ENCODE results near the gene LILRB5.
"Not testable (repeated sequence)": the region's sequence is repeated elsewhere in the genome, so short reads cannot be mapped to it uniquely, and the experiment has no call there.

LILRB5 gene

DNA sequence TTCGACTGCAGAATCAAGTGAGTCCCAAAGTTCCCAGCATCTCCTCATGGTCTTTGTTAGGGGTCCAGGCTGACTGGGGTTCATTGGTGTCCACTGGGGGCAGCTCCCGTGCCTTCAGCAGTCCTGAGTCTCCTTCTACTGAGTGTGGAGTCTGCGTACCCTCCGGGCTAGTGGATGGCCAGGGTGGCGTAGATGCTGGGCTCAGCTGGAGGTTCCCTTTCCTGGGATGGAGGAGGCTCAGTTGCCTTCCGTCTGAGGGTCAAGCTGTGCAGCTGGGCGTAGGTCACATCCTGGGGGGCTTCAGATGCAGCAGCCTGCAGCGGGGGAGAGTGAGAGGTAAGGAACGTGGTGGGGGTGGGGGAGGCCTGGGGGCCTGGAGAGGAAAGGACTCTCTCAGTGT, 17.4 kb upstream of the LILRB5 start:
- not testable (repeated sequence) for DNase-seq

DNA sequence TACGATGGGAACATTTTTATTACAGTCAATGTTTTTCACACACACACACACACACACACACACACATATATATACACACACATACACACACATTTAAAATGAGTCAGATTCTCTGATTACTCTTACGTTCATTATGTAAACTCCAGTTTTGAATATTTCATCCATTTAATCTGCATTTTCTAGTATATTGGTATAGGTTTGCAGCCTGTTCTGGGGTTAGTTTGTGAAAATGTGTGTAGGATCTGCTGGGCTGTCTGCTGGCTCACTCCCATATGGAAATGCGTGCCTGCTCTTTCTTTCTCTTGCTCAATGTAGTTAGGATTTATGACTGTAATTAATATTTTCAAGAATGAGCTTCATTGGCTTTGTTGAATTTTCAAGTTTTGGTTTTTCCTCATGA, 16.7 kb upstream of the LILRB5 start:
- DNase-seq: no peak

DNA sequence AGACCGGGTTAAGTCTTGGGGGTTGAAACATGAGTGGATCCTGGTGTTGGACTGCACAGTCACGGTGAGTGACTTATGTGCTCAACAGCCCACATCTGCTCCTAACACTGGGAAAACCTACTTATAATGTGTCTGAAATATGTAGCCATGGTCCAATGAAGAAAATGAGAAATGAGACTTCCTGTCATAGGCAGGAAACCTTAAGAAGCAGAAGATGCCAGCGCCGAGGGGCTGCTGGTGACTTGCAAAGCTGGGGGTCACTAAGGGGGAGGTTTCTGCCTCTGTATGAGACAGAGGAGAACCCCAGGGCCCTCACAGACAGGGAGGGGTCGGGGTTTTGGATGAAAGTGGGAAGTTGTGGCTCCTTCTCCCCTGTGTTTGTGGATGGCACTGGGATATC, 15.1 kb upstream of the LILRB5 start:
- not testable (repeated sequence) for DNase-seq

DNA sequence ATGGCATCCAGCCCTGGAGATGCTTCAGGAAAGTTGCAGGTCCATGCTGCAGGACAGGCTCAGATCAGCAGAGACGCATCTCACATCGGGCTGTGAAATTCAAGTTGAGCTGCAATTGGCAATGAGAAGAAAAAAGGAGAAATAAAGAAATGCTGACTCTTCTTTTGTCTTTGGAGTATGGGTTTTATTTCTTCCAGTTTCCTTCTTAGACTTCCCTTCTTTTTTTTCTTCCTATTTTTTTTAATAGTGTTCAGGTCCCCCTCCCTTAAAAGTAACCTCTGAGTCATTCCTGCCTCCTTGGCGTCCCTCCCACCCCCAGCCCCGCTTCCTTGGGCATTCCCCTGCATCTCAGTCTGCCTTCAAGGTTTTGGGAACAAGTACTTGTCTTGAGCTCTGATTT, 14.5 kb upstream of the LILRB5 start:
- not testable (repeated sequence) for DNase-seq

DNA sequence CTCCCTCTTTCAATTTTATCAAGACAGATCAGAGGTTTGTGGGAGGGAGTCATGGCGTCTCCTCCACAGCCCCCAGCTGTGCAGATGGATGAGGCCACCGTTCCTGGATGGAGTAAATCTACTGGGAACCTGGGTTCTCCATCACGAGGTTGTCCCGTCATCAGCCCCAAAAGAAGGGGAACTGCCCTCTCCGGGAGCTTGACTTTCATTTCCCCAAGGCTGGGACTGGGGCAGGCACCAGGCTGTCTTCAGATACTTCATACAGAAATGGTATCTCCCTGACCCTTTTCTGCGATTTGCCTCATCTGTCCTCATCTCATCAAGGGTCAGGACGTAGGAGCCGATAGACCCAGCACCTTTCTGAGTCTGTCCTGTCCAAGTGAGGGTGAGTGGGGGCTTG, 14.0 kb upstream of the LILRB5 start:
- no peak for DNase-seq

DNA sequence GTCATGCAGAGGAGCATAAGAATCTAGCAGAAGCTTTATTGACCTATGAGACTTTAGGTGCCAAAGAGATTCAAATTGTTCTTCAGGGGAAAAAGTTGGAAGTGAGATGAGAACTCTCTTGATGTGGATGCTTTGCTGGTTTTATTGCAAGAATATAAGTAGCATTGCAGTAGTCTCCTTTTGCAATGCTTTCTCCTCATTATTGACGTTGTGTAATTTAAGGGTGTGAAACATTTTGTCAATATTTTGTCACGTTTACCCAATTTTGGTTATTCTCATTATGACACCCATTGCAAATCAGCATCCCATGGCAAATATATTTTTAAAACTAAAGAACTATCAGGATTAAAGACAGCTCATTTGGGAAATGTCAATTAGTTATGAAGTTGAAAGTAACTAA, 11.9 kb upstream of the LILRB5 start:
- DNase-seq: no peak

DNA sequence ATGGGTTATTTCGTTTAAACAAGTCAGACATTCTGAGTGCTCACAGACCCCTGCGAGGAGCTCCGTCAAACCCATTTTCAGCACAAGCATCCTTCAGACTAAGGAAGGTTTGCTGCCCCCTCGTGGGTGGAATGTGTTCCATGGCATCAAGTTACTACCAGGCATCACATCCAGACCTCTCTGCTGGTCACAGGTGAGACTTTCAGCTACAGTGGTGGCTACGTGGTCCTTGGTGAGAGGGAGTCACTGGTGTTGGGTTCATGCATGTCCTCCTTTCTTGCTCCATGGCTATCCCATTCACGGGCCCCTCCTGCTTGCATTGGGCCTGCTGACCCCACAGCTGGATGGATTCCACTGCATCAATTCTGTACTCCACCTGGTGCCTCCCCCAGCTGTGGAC, 9.1 kb upstream of the LILRB5 start:
- peak; percentile 88 for DNase-seq

DNA sequence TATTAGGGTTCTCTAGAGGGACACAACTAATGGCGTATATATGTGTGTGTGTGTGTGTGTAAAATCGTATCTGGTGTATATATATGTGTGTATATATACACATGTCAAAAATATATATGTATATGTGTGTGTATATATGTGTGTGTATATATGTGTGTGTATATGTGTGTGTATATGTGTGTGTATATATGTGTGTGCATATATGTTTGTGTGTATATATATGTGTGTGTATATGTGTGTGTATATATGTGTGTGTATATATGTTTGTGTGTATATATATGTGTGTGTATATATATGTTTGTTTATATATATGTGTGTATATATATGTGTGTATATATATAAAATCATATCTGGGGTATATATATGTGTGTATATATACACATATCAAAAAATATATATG, 5.4 kb upstream of the LILRB5 start:
- DNase-seq: no peak

DNA sequence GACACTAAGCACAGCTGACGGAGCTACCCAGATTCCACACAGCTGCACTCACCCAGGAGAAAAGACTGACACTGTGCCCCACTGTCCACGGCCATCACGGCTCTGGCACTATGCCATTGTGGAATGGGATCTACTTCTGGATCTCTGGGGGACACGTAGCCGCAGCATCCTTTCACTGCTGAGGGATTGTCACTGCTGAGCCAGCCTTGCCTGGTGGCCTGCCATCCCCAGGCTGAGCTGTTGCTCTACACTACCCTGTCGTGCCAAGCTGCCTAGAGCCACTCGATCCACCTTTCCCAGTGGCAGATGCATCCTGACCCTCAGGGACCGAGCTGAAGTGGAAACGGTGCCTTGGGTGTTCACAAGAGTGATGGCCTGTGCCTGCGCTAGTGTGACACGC, 5.0 kb upstream of the LILRB5 start:
- no peak for DNase-seq

DNA sequence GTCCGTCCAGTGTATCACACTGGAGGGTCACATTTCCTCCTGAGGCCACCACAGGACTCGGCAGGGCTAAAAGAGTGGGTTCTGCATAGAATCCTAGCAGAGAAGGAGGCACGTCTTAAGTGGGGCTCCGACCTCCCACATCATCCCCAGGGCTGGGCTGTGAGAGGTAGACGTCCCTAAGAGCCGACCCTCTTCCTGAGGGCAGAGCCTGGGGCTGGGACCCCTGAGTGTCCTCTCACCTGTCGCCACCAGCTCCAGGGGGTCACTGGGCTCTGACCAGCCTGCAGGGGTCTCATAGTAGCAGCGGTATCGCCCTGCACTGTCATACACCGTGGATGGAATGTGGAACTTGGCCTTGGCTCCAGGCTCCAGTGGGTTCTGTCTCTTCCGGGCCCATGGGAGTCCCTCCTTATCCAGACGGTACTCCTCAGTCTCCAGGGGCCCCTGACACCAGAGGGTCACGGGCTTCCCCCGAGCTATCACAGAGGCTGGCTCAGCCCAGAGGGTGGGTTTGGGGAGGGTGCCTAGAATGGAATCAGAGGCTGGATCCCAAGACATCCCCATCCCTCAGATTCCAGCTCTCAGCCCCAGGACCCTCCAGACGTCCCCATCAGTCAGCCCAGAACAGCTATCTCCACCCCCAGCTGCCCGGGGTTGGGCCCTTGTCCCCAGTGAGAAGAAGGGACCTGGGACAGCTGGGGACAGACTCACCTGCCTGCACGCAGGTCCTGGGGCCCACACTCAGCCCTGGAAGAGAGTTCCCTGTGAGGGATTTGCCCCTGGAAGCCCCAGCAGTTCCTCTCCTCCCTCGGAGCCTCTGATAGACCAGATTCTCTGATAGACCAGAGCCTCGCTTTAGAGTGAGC, 590 bp downstream of the LILRB5 start:
- no peak for DNase-seq

DNA sequence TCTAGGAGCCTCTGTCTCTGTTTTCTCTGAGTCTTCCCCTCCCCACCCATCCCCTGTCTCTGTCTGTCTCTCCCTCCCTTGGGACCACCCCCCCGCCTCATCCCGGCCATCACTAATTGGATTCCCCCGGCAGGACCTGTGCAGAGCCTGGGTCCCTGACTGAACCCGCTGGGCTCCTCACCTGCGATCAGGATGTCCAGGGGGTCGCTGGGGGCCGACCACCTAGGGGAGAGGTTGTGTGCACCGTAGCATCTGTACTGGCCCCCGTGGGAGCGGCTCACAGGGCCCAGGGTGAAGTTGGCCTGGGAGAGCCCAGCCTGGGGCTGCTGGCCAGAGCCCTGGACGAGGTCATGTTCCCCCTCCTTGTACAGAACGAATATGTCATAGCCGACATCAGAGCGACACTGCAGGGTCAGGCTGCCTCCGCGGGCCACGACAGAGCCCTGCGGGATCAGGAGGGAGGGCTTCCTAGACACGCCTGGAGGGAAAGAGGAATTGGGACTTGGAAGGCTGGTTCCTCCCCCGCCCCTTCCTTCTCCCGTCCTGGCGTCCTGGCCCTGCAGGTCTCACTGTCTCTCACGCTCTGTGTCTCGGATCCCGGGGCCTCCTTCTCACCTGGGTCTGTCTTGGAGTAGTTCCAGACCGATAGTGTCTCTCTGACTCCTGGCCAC, 1.8 kb downstream of the LILRB5 start:
- no peak for DNase-seq

DNA sequence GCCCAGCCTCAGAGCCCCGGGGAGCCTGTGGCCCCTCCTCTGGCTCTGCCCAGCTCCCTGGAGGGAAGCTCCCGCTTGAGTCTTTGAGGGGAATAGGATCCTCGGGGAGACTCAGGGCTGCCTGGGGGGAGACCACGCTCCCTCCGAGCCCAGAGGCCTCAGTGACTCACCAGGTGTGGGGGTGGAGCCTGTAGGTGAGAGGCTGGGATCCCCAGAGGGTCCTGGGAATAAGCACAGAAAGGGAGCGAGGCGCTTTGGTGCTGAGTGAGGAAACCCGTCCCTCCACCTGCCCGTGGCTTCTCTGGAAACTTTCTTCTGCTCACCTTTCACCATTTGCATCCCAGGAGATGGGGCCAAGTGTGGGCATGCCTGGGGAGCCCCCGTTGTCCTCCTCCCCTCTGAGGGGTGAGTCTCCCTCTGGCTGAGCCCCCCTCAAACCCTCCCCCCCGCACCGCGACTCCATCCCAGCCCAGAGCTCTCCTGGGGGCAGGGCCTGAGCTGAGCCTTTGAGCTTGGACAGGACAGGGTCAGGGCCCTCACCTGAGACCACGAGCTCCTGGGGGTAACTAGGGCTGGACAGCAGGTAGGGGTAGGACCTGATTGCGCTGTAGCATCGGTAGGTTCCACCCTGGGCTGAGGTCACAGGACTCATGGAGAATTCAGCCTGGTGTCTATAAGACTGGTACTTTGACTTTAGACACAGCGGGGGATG, 2.7 kb downstream of the LILRB5 start:
- DNase-seq: no peak

DNA sequence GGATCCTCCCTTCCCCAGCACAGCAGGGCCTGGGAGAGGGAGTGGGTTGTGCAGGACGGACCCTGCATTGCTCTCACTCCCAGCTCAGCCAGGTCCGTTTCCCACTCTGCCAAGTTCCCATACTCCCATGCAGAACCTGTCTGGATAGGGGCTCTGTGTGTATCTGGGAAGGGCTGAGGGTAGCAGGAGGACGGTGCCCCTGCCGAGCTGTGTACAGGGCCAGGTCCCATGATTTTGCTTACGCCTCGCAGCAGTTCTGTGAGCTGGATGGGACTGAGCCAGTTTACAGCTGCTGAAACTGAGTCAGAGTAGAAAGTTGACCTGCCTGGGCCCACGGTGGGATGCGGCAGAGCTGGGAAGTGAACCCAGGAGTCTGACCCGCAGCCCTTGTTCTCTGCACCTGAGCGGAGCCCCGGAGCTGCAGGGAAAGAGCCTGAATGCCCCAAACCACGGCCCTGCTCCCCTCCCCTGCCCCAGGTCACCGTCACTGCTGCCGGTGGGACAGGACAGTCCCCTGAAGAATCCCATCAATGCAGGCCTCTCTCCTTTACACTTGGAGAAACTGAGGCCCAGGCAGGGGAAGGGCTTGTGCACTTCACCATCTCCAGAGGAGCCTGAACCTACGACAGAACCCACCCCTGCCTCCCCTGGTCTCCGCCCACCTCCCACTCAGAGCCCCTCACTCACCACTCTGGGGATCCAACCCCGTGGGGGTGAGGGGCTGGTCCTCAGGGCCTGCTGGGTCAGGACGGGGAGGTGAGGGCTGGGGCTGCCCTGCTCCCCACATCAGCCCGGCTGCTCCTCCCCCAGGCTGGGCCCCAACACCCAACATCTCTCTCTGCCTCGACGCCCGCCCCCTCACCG, 3.5 kb downstream of the LILRB5 start:
- no peak for DNase-seq

DNA sequence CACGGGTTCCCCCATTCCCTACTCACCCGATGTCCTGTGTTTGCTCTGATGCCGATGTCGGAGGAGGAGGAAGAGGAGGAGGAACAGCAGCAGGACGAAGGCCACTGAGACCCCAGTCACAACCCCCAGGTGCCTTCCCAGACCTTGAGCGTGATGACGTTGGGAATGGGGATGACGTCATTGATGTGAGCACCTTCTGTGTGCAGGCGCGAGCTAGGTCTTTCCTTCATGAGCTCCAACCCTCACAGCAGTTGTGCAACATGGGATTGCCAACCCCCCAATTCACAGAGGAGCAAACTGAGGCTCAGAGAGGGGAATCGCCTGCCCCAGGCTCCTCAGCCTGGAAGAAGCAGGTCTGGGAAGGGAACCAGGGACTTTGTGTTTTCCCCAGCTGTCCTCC, 4.2 kb downstream of the LILRB5 start:
- no peak for DNase-seq

DNA sequence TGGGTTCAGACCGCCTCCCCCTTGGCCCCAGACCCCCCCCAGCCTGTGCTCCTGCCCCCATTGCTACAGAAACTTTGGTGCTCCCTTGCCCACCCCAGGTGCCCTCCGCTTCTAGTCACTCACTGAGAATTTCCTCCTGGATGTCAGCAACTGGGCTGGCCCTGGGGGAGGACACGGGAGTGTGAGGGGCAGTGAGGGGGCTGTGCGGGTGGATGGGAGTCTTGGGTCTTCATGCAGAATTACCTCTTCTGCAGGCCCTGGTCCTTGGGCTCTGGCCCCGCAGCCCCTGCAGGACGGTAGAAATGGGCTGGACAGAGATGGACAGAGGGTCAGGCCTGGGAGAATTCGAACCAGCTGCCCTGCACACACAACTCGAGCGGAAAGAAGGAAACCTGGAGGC, 4.8 kb downstream of the LILRB5 start:
- no peak for DNase-seq

DNA sequence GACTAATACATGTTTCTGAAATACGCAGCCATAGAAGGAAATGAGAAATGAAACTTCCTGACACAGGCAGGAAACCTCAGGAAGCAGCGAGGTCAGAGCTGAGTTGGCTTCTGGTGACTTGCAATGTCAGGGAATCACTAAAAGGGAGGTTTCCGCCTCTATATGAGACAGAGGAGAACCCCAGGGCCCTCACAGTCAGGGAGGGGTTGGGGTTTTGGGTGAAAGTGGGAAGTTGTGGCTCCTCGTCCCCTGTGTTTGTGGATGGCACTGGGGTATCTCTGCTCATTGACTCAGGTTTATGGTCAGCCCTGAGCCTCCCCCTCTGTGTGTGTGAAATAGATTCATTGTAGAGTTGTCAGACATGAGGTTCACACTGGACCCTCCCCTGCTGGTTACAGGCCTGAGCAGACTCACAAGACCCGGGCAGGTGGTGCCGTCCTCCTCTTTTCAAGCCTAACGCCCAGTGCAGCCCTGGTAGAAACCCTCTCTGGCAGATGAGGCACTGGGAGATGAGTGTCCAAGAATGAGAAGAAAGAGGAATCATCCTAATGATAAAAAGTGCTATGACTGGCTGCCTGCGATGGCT, 9.0 kb downstream of the LILRB5 start:
- DNase-seq: peak; percentile 61

DNA sequence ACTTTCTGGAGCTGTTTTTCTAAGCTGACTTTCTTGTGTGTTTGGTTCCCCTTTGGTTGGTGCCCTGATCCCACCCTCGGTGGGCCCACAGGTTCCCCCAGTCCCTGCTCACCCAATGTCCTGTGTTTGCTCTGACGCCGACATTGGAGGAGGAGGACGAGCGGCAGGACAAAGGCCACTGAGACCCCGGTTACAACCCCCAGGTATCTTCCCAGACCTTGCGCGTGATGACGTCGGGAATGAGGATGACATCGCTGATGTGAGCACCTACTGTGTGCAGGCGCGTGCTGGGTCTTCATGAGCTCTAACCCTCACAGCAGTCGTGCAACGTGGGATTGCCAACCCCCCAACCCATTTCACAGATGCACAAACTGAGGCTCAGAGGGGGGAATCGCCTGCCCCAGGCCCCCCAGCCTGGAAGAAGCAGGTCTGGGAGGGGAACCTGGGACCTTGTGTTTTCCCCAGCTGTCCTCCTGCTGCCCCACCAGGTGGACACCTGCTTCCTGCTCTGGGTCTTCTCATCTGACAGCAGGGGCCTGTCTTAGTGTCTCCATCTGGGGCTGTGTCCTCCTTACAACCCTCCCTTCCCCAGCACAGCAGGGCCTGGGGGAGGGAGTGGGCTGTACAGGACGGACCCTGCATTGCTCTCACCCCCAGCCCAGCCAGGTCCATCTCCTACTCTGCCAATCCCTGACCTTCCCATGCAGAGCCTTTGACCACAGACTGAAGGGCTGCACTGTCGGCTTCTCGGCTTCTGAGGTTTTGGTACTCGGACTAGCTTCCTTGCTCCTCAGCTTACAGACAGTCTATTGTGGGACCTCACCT, 9.8 kb downstream of the LILRB5 start:
- DNase-seq: no peak

DNA sequence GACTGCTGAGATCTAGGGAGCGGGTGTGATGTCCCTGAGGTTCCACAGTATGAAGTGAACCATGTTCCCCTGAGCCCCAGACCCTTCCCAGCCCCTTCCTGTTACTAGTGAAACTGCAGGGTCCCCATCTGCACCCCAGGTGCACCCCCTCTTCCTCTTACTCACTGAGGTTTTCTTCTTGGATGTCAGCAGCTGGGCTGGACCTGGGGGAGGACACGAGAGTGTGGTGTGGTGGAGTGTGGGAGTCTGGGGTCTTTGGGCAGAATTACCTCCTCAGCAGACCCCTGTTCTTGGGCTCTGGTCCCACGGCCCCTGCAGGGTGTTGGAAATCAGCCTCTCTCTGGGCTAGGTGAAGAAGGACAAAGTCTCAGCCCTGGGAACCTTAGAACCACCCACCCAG, 11.1 kb downstream of the LILRB5 start:
- DNase-seq: no peak

DNA sequence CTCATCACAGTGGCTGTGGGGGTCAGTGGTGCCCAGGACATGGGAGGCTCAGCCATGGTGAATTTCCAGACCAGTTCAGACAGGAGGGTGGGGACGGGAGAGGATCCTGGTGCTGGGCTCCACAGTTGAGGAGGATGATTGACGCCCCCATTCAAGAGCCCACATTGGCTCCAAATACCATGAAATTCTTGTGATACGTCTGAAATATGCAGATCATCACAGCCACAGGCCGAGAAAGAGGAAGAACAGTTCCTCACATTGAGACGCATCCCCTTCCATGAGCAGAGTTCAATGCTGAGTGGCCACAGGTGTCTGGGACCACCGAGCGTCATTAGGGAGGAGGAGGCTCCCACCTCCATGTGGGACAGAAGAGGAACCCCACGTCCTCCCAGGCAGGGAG, 13.3 kb downstream of the LILRB5 start:
- not testable (repeated sequence) for DNase-seq

DNA sequence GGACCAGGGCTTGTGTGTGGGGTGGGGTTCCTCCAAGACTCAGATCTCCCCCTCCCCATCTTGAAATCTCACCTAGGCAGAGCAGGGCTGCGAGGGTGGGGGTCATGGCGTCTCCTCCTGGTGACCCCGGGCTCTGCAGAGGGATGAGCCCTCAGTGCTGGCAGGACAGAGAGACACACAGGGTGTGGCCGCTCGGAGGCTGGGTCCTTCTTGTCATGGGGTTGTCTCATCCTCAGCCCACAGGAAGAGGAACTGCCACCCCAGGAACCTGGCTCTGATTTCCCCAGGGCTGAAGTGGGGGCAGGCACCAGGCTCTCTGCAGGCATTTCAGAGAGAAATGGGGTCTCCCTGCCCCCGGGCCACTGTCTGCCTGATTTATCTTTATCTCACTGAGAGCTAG, 14.4 kb downstream of the LILRB5 start, which contains the start of gene LILRA6:
TSS of gene LILRA6 (minus strand) at position 145 of the 400 bp plus-strand sequence.
- not testable (repeated sequence) for DNase-seq

DNA sequence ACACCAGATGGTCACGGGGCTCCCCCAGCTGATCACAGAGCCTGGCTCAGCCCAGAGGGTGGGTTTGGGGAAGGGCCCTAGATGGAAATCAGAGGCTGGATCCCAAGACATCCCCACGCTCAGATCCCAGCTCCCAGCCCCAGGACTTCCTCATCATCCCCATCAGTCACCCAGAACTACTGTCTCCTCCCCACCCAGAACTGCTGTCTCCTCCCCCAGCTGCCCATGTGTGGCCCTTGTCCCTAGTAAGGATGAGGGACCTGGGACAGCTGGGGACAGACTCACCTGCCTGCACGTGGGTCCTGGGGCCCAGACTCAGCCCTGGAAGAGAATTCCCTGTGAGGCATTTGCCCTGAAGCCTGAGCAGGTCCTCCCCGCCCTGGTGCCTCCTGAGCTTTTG, 14.8 kb downstream of the LILRB5 start:
- DNase-seq: not testable (repeated sequence)
